ENCODE data around the gene KRTAP9-1. TPM values are rescaled to one million over a fixed set of nuclear protein-coding genes. Genes with fewer than 3 reads are reported as not detected.

KRTAP9-1 gene
- polyA plus RNA-seq, 3 donors = not detected

- H3K4me2 ChIP-seq (replicated peaks; ENCODE audit: extremely low read depth, low read length, poor library complexity, severe bottlenecking) = no peak overlapping the region
- no peak for DNase-seq
- H3K36me3 ChIP-seq (replicated peaks in 1 of 2; ENCODE audit: control insufficient read depth in 1 of 2, insufficient read depth in 2 of 2, low read length in 2 of 2) = no peaks in the 10 kb centered on the region
- no peak for TF ChIP-seq CTCF (IDR thresholded peaks at IDR 0.05)
- WGBS (ENCODE audit: insufficient coverage) = 95% methylated on average over 3 of the region's 5 CpGs
- H3K27me3 Mint-ChIP-seq (ENCODE audit: low read depth in 3 of 3) = peaks cover 0 to 3% (median 2%) of the 10 kb centered on the region in 3 donors
- H3K4me1 ChIP-seq (ENCODE audit: control insufficient read depth in 1 of 2, insufficient read depth in 2 of 2, low read length in 2 of 2) = no peaks in the 10 kb centered on the region
- no peaks in the 10 kb centered on the region for H3K4me1 Mint-ChIP-seq
- H4K20me1 ChIP-seq (ENCODE audit: insufficient read depth, low read length) = no peaks in the 10 kb centered on the region
- intact Hi-C loops (cut with micrococcal nuclease) = no loop called here
- no peak overlapping the region for H3K27ac Mint-ChIP-seq
- no peak overlapping the region for H3K4me3 Mint-ChIP-seq
- H3K79me2 ChIP-seq (ENCODE audit: insufficient read depth, low read length) = no peaks in the 10 kb centered on the region
- no peaks in the 10 kb centered on the region for H3K9me3 ChIP-seq (replicated peaks in 1 of 2; ENCODE audit: control insufficient read depth in 1 of 2, insufficient read depth in 1 of 2, low read length in 2 of 2)
- H3K36me3 Mint-ChIP-seq = no peaks in the 10 kb centered on the region
- H2AFZ ChIP-seq (ENCODE audit: insufficient read depth, low read depth, low read length, poor library complexity, severe bottlenecking) = no peak overlapping the region
- no peak overlapping the region for H3K27ac ChIP-seq (ENCODE audit: low read depth in 1 of 2, low read length in 2 of 2)
- no peaks in the 10 kb centered on the region for H3K27me3 ChIP-seq (ENCODE audit: control insufficient read depth in 2 of 2, insufficient read depth in 2 of 2, low read length in 2 of 2)
- H3K4me3 ChIP-seq (replicated peaks in 1 of 3; ENCODE audit: low read depth in 2 of 3, low read length in 3 of 3) = no peak overlapping the region
- no peak overlapping the region for H3K9ac ChIP-seq (ENCODE audit: insufficient read depth, low read length, poor library complexity, severe bottlenecking)
- peaks cover 0 to 8% (median 0%) of the 10 kb centered on the region in 7 donors for H3K9me3 Mint-ChIP-seq
Observed at GRCh38 chr17:41199421-41200078, 9.9 kb downstream of the KRTAP9-1 start.

GRCh38 chr17:41211845-41212466 lies 22.3 kb downstream of the KRTAP9-1 start:
- Mint-ChIP-seq H3K4me1 (no peaks in the 10 kb centered on the region), H3K4me3 (no peak overlapping the region)
- no peaks in the 10 kb centered on the region for H4K20me1 ChIP-seq (ENCODE audit: insufficient read depth, low read length)

More at GRCh38 chr17:41211845-41212466, 22.3 kb downstream of the KRTAP9-1 start:
- Histone ChIP-seq H3K9me3 (replicated peaks in 1 of 2; ENCODE audit: control insufficient read depth in 1 of 2, insufficient read depth in 1 of 2, low read length in 2 of 2) (no peaks in the 10 kb centered on the region), H2AFZ (ENCODE audit: insufficient read depth, low read depth, low read length, poor library complexity, severe bottlenecking) (no peak overlapping the region), H3K4me1 (ENCODE audit: control insufficient read depth in 1 of 2, insufficient read depth in 2 of 2, low read length in 2 of 2) (no peaks in the 10 kb centered on the region), H3K27ac (ENCODE audit: low read depth in 1 of 2, low read length in 2 of 2) (no peak overlapping the region), H3K36me3 (replicated peaks in 1 of 2; ENCODE audit: control insufficient read depth in 1 of 2, insufficient read depth in 2 of 2, low read length in 2 of 2) (no peaks in the 10 kb centered on the region), H3K9ac (ENCODE audit: insufficient read depth, low read length, poor library complexity, severe bottlenecking) (no peak overlapping the region), H3K27me3 (ENCODE audit: control insufficient read depth in 2 of 2, insufficient read depth in 2 of 2, low read length in 2 of 2) (no peaks in the 10 kb centered on the region), H3K4me2 (replicated peaks; ENCODE audit: extremely low read depth, low read length, poor library complexity, severe bottlenecking) (no peak overlapping the region), H3K4me3 (replicated peaks in 1 of 3; ENCODE audit: low read depth in 2 of 3, low read length in 3 of 3) (no peak overlapping the region), H3K79me2 (ENCODE audit: insufficient read depth, low read length) (no peaks in the 10 kb centered on the region)
- Mint-ChIP-seq H3K27ac (no peak overlapping the region), H3K27me3 (ENCODE audit: low read depth in 3 of 3) (peaks cover 0 to 22% (median 9%) of the 10 kb centered on the region in 3 donors), H3K9me3 (peaks cover 0 to 8% (median 0%) of the 10 kb centered on the region in 7 donors), H3K36me3 (no peaks in the 10 kb centered on the region)
- 80% methylated on average over 1 of the region's 1 CpG for WGBS (ENCODE audit: insufficient coverage)
- intact Hi-C loops (cut with micrococcal nuclease) = no loop called here
- DNase-seq = peak in 1 of 3 donors; percentile 7
- no peak for TF ChIP-seq CTCF (IDR thresholded peaks at IDR 0.05)

All from CD14-positive monocyte (primary cell).